Measurements from ENCODE around the gene KPNB1.

KPNB1 gene

GRCh38 chr17:47696717-47697642 lies 47.3 kb downstream of the KPNB1 start:
- ChIA-PET POLR2A (ENCODE audit: low non-redundant PET) (no interaction called here), CTCF (interaction anchor here (1.5 kb wide), 1 partner anchor 93 kb away, joined by 3 read pairs; no protein-coding TSS in a partner anchor)
- DNase-seq (ENCODE audit: low spot score): no peak
- H3K27ac ChIP-seq: peak overlapping the region; percentile 78
- TF ChIP-seq, protein P1, sequence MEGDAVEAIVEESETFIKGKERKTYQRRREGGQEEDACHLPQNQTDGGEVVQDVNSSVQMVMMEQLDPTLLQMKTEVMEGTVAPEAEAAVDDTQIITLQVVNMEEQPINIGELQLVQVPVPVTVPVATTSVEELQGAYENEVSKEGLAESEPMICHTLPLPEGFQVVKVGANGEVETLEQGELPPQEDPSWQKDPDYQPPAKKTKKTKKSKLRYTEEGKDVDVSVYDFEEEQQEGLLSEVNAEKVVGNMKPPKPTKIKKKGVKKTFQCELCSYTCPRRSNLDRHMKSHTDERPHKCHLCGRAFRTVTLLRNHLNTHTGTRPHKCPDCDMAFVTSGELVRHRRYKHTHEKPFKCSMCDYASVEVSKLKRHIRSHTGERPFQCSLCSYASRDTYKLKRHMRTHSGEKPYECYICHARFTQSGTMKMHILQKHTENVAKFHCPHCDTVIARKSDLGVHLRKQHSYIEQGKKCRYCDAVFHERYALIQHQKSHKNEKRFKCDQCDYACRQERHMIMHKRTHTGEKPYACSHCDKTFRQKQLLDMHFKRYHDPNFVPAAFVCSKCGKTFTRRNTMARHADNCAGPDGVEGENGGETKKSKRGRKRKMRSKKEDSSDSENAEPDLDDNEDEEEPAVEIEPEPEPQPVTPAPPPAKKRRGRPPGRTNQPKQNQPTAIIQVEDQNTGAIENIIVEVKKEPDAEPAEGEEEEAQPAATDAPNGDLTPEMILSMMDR (conservative IDR thresholded peaks at IDR 0.05; ENCODE audit: low read depth): no peak

DNA sequence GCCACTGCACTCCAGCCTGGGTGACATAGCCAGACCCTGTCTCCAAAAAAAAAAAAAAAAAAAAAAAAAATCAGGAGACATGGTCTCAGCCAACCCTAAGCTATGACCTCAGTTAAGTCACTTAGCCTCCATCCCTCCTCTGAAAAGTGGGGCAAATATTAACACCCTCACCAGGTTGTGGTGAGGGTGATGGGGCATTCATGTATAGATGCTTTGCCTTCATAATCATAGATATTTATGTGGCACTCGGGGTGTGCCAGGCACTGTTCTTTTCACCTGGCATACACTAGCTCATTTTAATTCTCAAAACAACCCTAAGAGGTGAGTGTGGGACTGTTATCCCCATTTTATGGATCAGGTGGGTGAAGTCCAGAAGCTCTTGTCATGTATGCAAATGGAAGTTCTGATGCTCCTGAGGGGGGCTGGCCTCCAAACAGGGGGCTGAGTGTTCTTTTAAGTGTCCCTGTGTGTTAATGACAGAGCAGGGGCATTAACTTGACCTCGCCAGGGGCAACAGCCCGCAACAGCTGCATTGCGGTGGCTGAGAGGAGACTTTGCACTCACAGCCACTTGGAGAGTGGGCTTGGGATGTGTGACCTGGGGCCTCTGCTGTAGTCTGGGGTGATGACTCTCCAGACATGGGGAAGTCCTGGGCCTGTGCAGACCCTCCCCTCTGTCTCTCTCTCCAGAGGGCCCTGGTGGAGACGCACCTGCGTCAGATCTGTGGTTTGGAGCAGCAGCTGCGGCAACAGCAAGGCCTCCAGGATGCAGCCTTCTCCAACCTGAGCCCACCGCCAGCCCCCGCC lies 48.4 kb downstream of the KPNB1 start:
- ChIA-PET POLR2A (ENCODE audit: low non-redundant PET) (no interaction called here), CTCF (interaction anchor here (1.0 to 2.2 kb wide), 5 partner anchors 10 to 198 kb away, joined by 3 to 12 read pairs (median 4); partner anchors contain the start of gene SP2)
- no peak overlapping the region for H3K27ac ChIP-seq
- DNase-seq (ENCODE audit: low spot score): no peak
- TF ChIP-seq, protein P1 (conservative IDR thresholded peaks at IDR 0.05; ENCODE audit: low read depth): no peak

DNA sequence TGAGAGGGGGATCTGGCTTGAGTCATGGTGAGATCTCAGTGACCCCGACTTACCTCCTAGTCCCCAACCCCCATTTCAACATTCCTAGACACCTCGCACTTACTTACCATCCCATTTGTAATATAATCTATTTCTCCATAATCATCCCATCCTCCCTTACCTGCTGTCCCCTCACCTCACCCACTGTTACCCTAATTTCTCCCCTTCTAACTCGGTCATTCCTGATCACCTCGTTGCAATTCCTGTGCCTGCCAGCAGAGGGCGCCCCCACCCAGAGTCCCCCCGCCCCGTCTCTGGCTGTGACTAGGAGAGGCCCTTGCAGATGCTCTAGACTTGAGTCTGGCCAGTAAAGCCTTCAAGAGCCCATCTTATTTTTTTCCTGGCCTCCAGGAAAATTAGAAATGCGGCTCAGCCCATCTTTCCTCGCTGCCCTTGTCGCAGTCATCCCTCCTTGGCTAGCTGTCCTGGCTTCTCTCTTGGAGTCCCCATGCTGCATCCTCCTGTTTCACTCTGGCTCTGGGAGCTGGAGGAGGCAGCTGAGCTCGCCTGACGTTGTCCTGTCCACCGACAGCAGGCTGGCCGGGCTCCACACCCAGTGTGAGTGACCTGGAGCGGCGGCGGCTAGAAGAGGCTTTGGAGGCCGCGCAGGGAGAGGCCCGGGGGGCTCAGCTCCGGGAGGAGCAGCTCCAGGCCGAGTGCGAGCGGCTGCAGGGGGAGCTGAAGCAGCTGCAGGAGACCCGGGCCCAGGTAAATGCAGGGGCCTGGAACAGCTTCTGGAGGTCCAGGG lies 49.2 kb downstream of the KPNB1 start:
- POLR2A ChIA-PET (ENCODE audit: low non-redundant PET): no interaction called here
- peak; percentile 88 for DNase-seq (ENCODE audit: low spot score)
- TF ChIP-seq, protein P1 (conservative IDR thresholded peaks at IDR 0.05; ENCODE audit: low read depth): peak; percentile 99
- CTCF ChIA-PET: interaction anchor here (0.6 to 2.2 kb wide), 11 partner anchors 9 to 652 kb away, joined by 3 to 12 read pairs (median 4); partner anchors contain the start of gene SP2
- no peak overlapping the region for H3K27ac ChIP-seq

DNA sequence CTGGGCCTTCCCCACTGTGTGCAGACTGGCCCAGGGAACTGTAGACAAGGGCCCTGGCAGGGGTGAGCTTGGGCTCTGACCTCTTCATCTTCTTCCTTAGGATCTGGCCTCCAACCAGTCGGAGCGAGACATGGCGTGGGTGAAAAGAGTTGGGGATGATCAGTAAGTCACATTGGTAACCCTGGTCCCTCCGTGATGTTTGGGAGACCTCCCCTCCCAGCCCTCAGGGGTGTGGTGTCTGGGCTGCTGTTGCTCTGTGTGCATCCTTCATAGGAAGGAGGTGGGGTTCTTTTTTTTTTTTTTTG lies 49.8 kb downstream of the KPNB1 start:
- TF ChIP-seq, protein P1 (conservative IDR thresholded peaks at IDR 0.05; ENCODE audit: low read depth): no peak
- ChIA-PET CTCF (interaction anchor here (0.6 to 2.2 kb wide), 10 partner anchors 8 to 651 kb away, joined by 3 to 12 read pairs (median 4); partner anchors contain the start of gene SP2), POLR2A (ENCODE audit: low non-redundant PET) (no interaction called here)
- H3K27ac ChIP-seq: no peak overlapping the region
- no peak for DNase-seq (ENCODE audit: low spot score)

DNA sequence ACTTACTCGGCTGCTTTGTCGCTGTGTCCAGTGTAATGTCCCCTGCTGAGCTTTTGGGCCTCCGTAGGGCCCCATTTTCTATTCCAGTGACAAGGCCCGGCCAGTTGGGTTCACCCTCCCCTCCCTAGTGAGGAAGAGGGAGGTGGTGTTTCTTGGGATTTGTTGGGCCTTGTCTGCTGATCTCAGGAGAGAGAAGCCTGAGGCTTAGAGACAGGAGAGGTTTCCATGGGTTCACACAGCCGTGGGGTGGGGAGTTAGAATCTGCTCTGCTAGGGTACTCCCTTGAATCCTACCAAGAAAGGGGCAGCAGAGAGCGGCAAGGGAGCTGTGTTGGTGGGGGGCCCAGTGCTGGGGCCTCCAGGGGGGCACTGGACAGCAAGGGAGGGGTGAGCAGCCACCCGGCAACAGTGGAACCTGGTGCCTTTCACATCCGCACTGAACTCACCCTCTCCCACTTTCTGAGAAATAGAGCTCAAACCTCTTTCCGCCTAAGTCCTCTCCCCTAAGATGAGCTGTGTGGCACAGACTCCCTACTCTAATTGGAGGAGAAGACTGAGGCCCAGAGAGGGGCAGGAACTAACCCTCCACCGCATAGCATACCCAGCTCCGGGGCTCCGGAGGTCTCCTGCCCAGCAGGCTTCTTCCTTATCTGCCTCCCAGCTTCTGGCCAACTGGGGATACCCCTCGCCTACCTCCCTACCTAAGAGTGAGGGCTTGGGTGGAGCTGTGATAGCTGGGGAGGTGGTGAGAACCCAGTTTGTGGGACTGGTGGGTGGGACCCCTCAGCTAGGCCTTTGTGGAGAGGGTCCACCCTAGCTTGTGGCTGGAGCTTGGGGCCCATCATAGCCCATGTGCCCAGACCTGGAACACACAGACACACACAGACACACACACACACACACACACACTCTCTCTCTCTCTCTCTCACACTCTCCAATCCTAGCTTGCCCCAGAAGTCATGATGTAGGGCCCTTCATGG lies 51.0 kb downstream of the KPNB1 start:
- DNase-seq (ENCODE audit: low spot score): no peak
- no peak overlapping the region for H3K27ac ChIP-seq
- ChIA-PET POLR2A (ENCODE audit: low non-redundant PET) (no interaction called here), CTCF (interaction anchor here (0.6 to 0.7 kb wide), 2 partner anchors 32 to 63 kb away, joined by 3 read pairs; partner anchors contain the start of gene TBX21)
- TF ChIP-seq, protein P1 (conservative IDR thresholded peaks at IDR 0.05; ENCODE audit: low read depth): no peak
